ENCODE data around the gene ELAVL2. TPM values are rescaled to one million over a fixed set of nuclear protein-coding genes. Genes with fewer than 3 reads are reported as not detected.

ELAVL2 gene
- total RNA-seq, 1 experiment from 2014 or later: 16.8 TPM

DNA sequence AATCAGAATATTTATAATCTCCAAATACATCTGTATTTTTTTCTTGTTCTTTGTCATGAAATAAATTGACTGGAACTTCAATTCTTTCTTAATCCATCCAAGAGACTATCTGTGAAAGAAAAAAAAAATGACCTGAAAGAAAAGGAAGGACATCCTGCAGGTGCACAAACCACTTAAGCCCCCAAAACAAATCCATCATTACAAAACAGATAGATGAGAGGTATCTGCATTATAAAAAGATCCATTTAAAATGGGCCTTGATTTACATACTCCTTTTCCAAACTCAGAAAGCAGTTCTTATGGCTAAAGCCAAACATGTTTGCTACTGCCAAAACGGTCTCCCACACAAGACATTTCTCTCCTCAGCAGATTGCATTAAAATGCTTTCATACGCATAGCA lies 85.5 kb downstream of the ELAVL2 start:
- Histone ChIP-seq H3K9ac (ENCODE audit: extremely low read depth, insufficient read length, low read length) (no peak overlapping the region), H2AFZ (ENCODE audit: low read length) (no peak overlapping the region), H3K79me1 (ENCODE audit: insufficient read depth, low read depth, low read length, poor library complexity, severe bottlenecking) (peaks cover 4% of the 10 kb centered on the region), H4K91ac (ENCODE audit: insufficient read length, low read depth, low read length) (no peak overlapping the region), H3K79me2 (ENCODE audit: insufficient read depth, low read length) (peaks cover 33% of the 10 kb centered on the region; the same call in 1 of the 2 replicates), H4K20me1 (ENCODE audit: control insufficient read depth, insufficient read depth, insufficient read length) (no peaks in the 10 kb centered on the region), H2BK120ac (ENCODE audit: low read depth, low read length, poor library complexity, severe bottlenecking) (no peak overlapping the region), H4K5ac (ENCODE audit: insufficient read length, low read depth, low read length) (no peak overlapping the region), H2AK5ac (ENCODE audit: insufficient read length, low read length) (no peak overlapping the region), H3K56ac (ENCODE audit: insufficient read length, low read depth, low read length) (no peak overlapping the region), H3T11ph (ENCODE audit: low read length) (no peak overlapping the region), H2BK5ac (ENCODE audit: insufficient read length, low read length) (no peak overlapping the region), H3K9me3 (ENCODE audit: control insufficient read depth, low read depth, low read length) (no peaks in the 10 kb centered on the region), H3K4ac (ENCODE audit: low read depth, low read length) (no peak overlapping the region), H3K4me2 (ENCODE audit: insufficient read depth, insufficient read length, low read length) (peak overlapping the region; percentile 63), H4K8ac (replicated peaks; ENCODE audit: insufficient read length, low read depth, low read length) (no peak overlapping the region), H2BK12ac (ENCODE audit: insufficient read length, low read depth, low read length) (no peak overlapping the region), H3K14ac (ENCODE audit: insufficient read depth, low read length) (no peak overlapping the region), H3K4me1 (ENCODE audit: insufficient read depth, low read length) (peaks cover 47% of the 10 kb centered on the region), H3K27ac (ENCODE audit: insufficient read length, low read depth, low read length) (peak overlapping the region; percentile 79), H3K23ac (ENCODE audit: insufficient read length, low read depth, low read length) (no peak overlapping the region), H2BK20ac (ENCODE audit: low read depth, low read length, poor library complexity, severe bottlenecking) (no peak overlapping the region), H2BK15ac (ENCODE audit: low read depth, low read length) (no peak overlapping the region), H3K23me2 (ENCODE audit: insufficient read length, low read depth, low read length, poor library complexity, severe bottlenecking) (no peaks in the 10 kb centered on the region), H3K27me3 (ENCODE audit: insufficient read depth, low read length) (no peaks in the 10 kb centered on the region), H3K18ac (ENCODE audit: insufficient read length, low read depth, low read length) (no peak overlapping the region)
- Mint-ChIP-seq H3K27ac (peak overlapping the region; percentile 88 to 97 (median 93)), H3K4me1 (peaks cover 69 to 78% of the 10 kb centered on the region in 2 experiments), H3K27me3 (ENCODE audit: low read depth) (no peaks in the 10 kb centered on the region), H3K36me3 (ENCODE audit: insufficient read depth in 1 of 3, low read depth in 3 of 3) (peaks cover 0 to 3% (median 0%) of the 10 kb centered on the region in 3 experiments; a peak in 2 of 7 replicates), H3K4me3 (peak overlapping the region; percentile 21 to 61), H3K9me3 (no peaks in the 10 kb centered on the region)
- WGBS (ENCODE audit: extremely low coverage, insufficient read length, low lambda C conversion rate): no CpG with 5 or more reads among the region's 2 CpGs
- TF ChIP-seq, protein P1, sequence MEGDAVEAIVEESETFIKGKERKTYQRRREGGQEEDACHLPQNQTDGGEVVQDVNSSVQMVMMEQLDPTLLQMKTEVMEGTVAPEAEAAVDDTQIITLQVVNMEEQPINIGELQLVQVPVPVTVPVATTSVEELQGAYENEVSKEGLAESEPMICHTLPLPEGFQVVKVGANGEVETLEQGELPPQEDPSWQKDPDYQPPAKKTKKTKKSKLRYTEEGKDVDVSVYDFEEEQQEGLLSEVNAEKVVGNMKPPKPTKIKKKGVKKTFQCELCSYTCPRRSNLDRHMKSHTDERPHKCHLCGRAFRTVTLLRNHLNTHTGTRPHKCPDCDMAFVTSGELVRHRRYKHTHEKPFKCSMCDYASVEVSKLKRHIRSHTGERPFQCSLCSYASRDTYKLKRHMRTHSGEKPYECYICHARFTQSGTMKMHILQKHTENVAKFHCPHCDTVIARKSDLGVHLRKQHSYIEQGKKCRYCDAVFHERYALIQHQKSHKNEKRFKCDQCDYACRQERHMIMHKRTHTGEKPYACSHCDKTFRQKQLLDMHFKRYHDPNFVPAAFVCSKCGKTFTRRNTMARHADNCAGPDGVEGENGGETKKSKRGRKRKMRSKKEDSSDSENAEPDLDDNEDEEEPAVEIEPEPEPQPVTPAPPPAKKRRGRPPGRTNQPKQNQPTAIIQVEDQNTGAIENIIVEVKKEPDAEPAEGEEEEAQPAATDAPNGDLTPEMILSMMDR (conservative IDR thresholded peaks at IDR 0.05): no peak
- no peak for DNase-seq
